B cell (primary cell): ENCODE data around the gene CD55. TPM values are rescaled to one million over a fixed set of nuclear protein-coding genes. Genes with fewer than 3 reads are reported as not detected.

Experiments
- ATAC-seq: fragments of 200-7000 bp; cut with Tn5 transposase; one replicate; pipeline ENCODE4 v1.10.0; 2021; ENCODE audit warnings: low read depth, mild to moderate bottlenecking, moderate number of reproducible peaks, moderate library complexity
- CTCF ChIA-PET: fragments of 350-600 bp; sonication (Branson Sonifier 250); formaldehyde crosslinking; loops from one replicate; lab custom pipeline; 2021; ENCODE audit warnings: antibody characterized with exemption, inconsistent platforms; lab: Charles Lee
- POLR2A ChIA-PET: fragments of 350-600 bp; sonication (Branson Sonifier 250); formaldehyde crosslinking; loops from one replicate; lab custom pipeline; 2021; ENCODE audit warnings: antibody characterized with exemption; lab: Charles Lee
- DNase-seq: peaks from one replicate; pipeline ENCODE4 v3.0.0; 2013
- H2AFZ ChIP-seq: 2 replicates; pipeline ENCODE4 v1.6.1; 2012; ENCODE audit warnings: mild to moderate bottlenecking, low read depth, low read length; ENCODE audit not compliant: insufficient read depth, poor library complexity, severe bottlenecking
- H3K27ac ChIP-seq, 2 donors: 1 replicate in 1 of 2; 2 replicates in 1 of 2; pipeline ENCODE4 v1.5.1; 2012 to 2013; ENCODE audit warnings: low read length in 2 of 2, mild to moderate bottlenecking in 2 of 2, moderate library complexity in 1 of 2
- H3K27me3 ChIP-seq, 4 experiments: fragments of 200-600 bp in 1 of 4; sonication (generic) in 1 of 4; replicated peaks in 1 of 4; 1 replicate in 2 of 4; 2 replicates in 2 of 4; pipeline versions ENCODE4 v1.6.1 to v1.7.0; 2013 to 2016; ENCODE audit warnings: low read length in 3 of 4, mild to moderate bottlenecking in 2 of 4, mixed read lengths in 1 of 4, moderate library complexity in 1 of 4; ENCODE audit not compliant: insufficient read depth in 4 of 4, control insufficient read depth in 3 of 4; ENCODE audit errors: control extremely low read depth in 1 of 4
- H3K36me3 ChIP-seq, 2 experiments: replicated peaks in 1 of 2; 1 replicate in 1 of 2; 2 replicates in 1 of 2; pipeline versions ENCODE4 v1.6.1 to v1.7.1; 2013; ENCODE audit warnings: low read length in 1 of 2; ENCODE audit not compliant: insufficient read depth in 2 of 2, control insufficient read depth in 1 of 2; ENCODE audit errors: control extremely low read depth in 1 of 2, extremely low read depth in 1 of 2
- H3K4me1 ChIP-seq, 2 donors: fragments of 200-600 bp in 1 of 2; sonication (generic) in 1 of 2; 1 replicate in 1 of 2; 2 replicates in 1 of 2; pipeline versions ENCODE4 v1.5.1 to v1.6.1; 2013 to 2017; ENCODE audit warnings: low read length in 2 of 2; ENCODE audit not compliant: control insufficient read depth in 2 of 2, insufficient read depth in 2 of 2
- H3K4me2 ChIP-seq: replicated peaks from 2 replicates; pipeline ENCODE3; 2012; ENCODE audit warnings: mild to moderate bottlenecking, low read depth, low read length; ENCODE audit not compliant: poor library complexity, severe bottlenecking
- H3K4me3 ChIP-seq, 5 experiments: fragments of 200-600 bp in 1 of 5; sonication (generic) in 1 of 5; 1 replicate in 3 of 5; 2 replicates in 2 of 5; pipeline versions ENCODE4 v1.5.1 to v1.7.0; 2011 to 2016; ENCODE audit warnings: low read length in 4 of 5, mild to moderate bottlenecking in 4 of 5, low read depth in 2 of 5, control low read depth in 1 of 5, moderate library complexity in 1 of 5; ENCODE audit not compliant: insufficient read depth in 1 of 5; ENCODE audit errors: control extremely low read depth in 1 of 5, extremely low read depth in 1 of 5
- H3K79me2 ChIP-seq: fragments of 200-600 bp; sonication (generic); one replicate; pipeline ENCODE4 v1.6.0; 2016; ENCODE audit warnings: low read length; ENCODE audit not compliant: control insufficient read depth, insufficient read depth
- H3K9ac ChIP-seq: fragments of 200-600 bp; sonication (generic); 2 replicates; pipeline ENCODE4 v1.6.1; 2017; ENCODE audit warnings: mild to moderate bottlenecking, low read length, moderate library complexity
- H3K9me3 ChIP-seq, 3 donors: one replicate each; pipeline versions ENCODE4 v1.6.1 to v1.7.1; 2013; ENCODE audit warnings: low read length in 2 of 3; ENCODE audit not compliant: control insufficient read depth in 2 of 3, insufficient read depth in 1 of 3; ENCODE audit errors: control extremely low read depth in 1 of 3
- H4K20me1 ChIP-seq: 2 replicates; pipeline ENCODE4 v1.6.0; 2012; ENCODE audit warnings: mild to moderate bottlenecking, low read length; ENCODE audit not compliant: insufficient read depth, control insufficient read depth, poor library complexity, severe bottlenecking
- H3K27ac Mint-ChIP-seq: one replicate; pipeline ENCODE4 v1.8.0; 2021; ENCODE audit warnings: mixed read lengths
- H3K27me3 Mint-ChIP-seq: one replicate; pipeline ENCODE4 v1.8.0; 2021; ENCODE audit warnings: mixed read lengths
- H3K4me1 Mint-ChIP-seq: one replicate; pipeline ENCODE4 v1.8.0; 2021; ENCODE audit warnings: mixed read lengths
- H3K4me3 Mint-ChIP-seq: one replicate; pipeline ENCODE4 v1.8.0; 2021; ENCODE audit warnings: mixed read lengths
- H3K9me3 Mint-ChIP-seq: one replicate; pipeline ENCODE4 v1.8.0; 2022; ENCODE audit warnings: mixed read lengths; ENCODE audit not compliant: insufficient read depth
- CTCF ChIP-seq: fragments of 200-600 bp; IDR thresholded peaks from one replicate; pipeline ENCODE4 v1.8.0; 2022; ENCODE audit warnings: antibody characterized with exemption, mild to moderate bottlenecking
- EZH2 ChIP-seq: IDR thresholded peaks from 2 replicates; pipeline ENCODE4 v1.6.1; 2012; ENCODE audit warnings: borderline replicate concordance, low read depth, mild to moderate bottlenecking, moderate library complexity, low read length; ENCODE audit not compliant: insufficient read depth, poor library complexity, severe bottlenecking
- WGBS: methylation state at CpG from one replicate; pipeline ENCODE4 v1.1.5; 2013; ENCODE audit warnings: missing lambda C conversion rate; ENCODE audit not compliant: insufficient coverage; 5-methylcytosine and 5-hydroxymethylcytosine counted together
- intact Hi-C: fragments of 100-400 bp; cut with micrococcal nuclease; formaldehyde crosslinking; loops from one replicate; pipeline ENCODE4 v1.10.0; 2022
- polyA plus RNA-seq: library from polyadenylated mRNA; depleted of rRNA; stranded (reverse); fragments of >200 nt; gene quantifications from 2 replicates; pipeline ENCODE4 v1.2.3, GENCODE V29; 2012
- total RNA-seq, 2 donors: library from RNA; stranded (reverse); fragments of 120-200 nt in 1 of 2; gene quantifications; 1 replicate in 1 of 2; 2 replicates in 1 of 2; pipeline versions ENCODE4 v1.2.3 to v1.2.4, GENCODE V29; 2013 to 2022

Gene CD55
- total and polyA plus RNA-seq, 2 donors (not counting 1 experiment from before 2014, with no cell fraction given): 98.3 to 239 TPM

GRCh38 chr1:207363871-207364270 is 42.4 kb downstream of the CD55 start:
- intact Hi-C loops: no loop called here
- DNase-seq: no peak
- H3K27ac Mint-ChIP-seq: no peak overlapping the region
- H3K27me3 Mint-ChIP-seq: no peaks in the 10 kb centered on the region
- Histone ChIP-seq H3K4me2 (no peak overlapping the region), H3K9ac (no peak overlapping the region), H3K9me3 (no peaks in the 10 kb centered on the region), H3K4me3 (no peak overlapping the region), H3K27ac (peak overlapping the region in 1 of 2 donors; percentile 59), H2AFZ (no peak overlapping the region), H4K20me1 (no peaks in the 10 kb centered on the region), H3K36me3 (peaks cover 14 to 67% of the 10 kb centered on the region in 2 experiments), H3K4me1 (no peaks in the 10 kb centered on the region), H3K27me3 (no peaks in the 10 kb centered on the region), H3K79me2 (no peaks in the 10 kb centered on the region)
- POLR2A ChIA-PET: no interaction called here
- CTCF ChIA-PET: interaction anchor here (1.4 kb wide), 1 partner anchor 12 kb away, joined by 3 read pairs; no protein-coding TSS in a partner anchor
- TF ChIP-seq CTCF (no peak), EZH2 (no peak)
- H3K9me3 Mint-ChIP-seq: no peaks in the 10 kb centered on the region
- no peak for ATAC-seq
- peaks cover 1% of the 10 kb centered on the region for H3K4me1 Mint-ChIP-seq
- H3K4me3 Mint-ChIP-seq: no peak overlapping the region

- ATAC-seq (no peak), DNase-seq (no peak)
- H3K79me2 ChIP-seq: no peaks in the 10 kb centered on the region
- Mint-ChIP-seq H3K9me3 (no peaks in the 10 kb centered on the region), H3K4me1 (peaks cover 1% of the 10 kb centered on the region), H3K27me3 (no peaks in the 10 kb centered on the region), H3K27ac (no peak overlapping the region), H3K4me3 (no peak overlapping the region)
- H3K27me3 ChIP-seq: no peaks in the 10 kb centered on the region
- H3K9me3 ChIP-seq: no peaks in the 10 kb centered on the region
- peaks cover 14 to 65% of the 10 kb centered on the region in 2 experiments for H3K36me3 ChIP-seq
- H3K4me3 ChIP-seq: no peak overlapping the region
- TF ChIP-seq EZH2 (no peak), CTCF (no peak)
- WGBS: no CpG with 5 or more reads among the region's 1 CpG
- no peak overlapping the region for H3K4me2 ChIP-seq
- POLR2A ChIA-PET: no interaction called here
- peak overlapping the region in 1 of 2 donors; percentile 59 for H3K27ac ChIP-seq
- no peak overlapping the region for H2AFZ ChIP-seq
- intact Hi-C loops: no loop called here
- no peak overlapping the region for H3K9ac ChIP-seq
- no peaks in the 10 kb centered on the region for H3K4me1 ChIP-seq
- CTCF ChIA-PET: interaction anchor here (1.0 kb wide), 1 partner anchor 40 kb away, joined by 3 read pairs; no protein-coding TSS in a partner anchor
- no peaks in the 10 kb centered on the region for H4K20me1 ChIP-seq
Measured at GRCh38 chr1:207364614-207365013, 43.1 kb downstream of the CD55 start.
